IMR-90 (cell line): ENCODE data around the gene B4GALNT2. TPM values are rescaled to one million over a fixed set of nuclear protein-coding genes. Genes with fewer than 3 reads are reported as not detected.

Source experiments
- ATAC-seq: fragments of 200-7000 bp; cut with Tn5 transposase; 2 replicates; pipeline ENCODE4 v1.9.1; 2020; ENCODE audit warnings: low read depth, mild to moderate bottlenecking, moderate library complexity
- BruUV-seq: library from RNA; stranded (reverse); fragments of 400-500 nt; replicated peaks from 2 replicates; lab custom pipeline; 2021; lab: Mats Ljungman, UMichigan
- CTCF ChIA-PET: fragments of 300-600 bp; formaldehyde crosslinking; extraction: SDS; loops from one replicate; lab custom pipeline; 2021; ENCODE audit warnings: antibody characterized with exemption; lab: Yijun Ruan, JAX
- POLR2A ChIA-PET: fragments of 300-600 bp; sonication (Branson Sonifier 250); formaldehyde crosslinking; loops from one replicate; lab custom pipeline; 2022; ENCODE audit warnings: antibody characterized with exemption; ENCODE audit not compliant: unreplicated experiment; lab: Charles Lee
- DNase-seq: peaks from one replicate; pipeline ENCODE4 v3.0.0; 2013
- H2AFZ ChIP-seq: replicated peaks from 2 replicates; pipeline ENCODE3; 2013; ENCODE audit warnings: low read length, mild to moderate bottlenecking; ENCODE audit not compliant: poor library complexity
- H2AK5ac ChIP-seq: 2 replicates; pipeline ENCODE4 v1.6.1; 2013; ENCODE audit warnings: low read depth, low read length, inconsistent platforms
- H2AK9ac ChIP-seq: replicated peaks from 2 replicates; pipeline ENCODE3; 2013; ENCODE audit warnings: mild to moderate bottlenecking, low read depth, low read length, moderate library complexity; ENCODE audit not compliant: poor library complexity
- H2BK120ac ChIP-seq: 2 replicates; pipeline ENCODE4 v1.6.1; 2013; ENCODE audit warnings: low read depth, low read length, inconsistent platforms
- H2BK15ac ChIP-seq: 3 replicates; pipeline ENCODE4 v1.6.1; 2013; ENCODE audit warnings: low read depth, low read length, inconsistent platforms
- H2BK20ac ChIP-seq: 2 replicates; pipeline ENCODE4 v1.6.1; 2013; ENCODE audit warnings: low read depth, mild to moderate bottlenecking, inconsistent platforms, low read length, moderate library complexity
- H2BK5ac ChIP-seq: 2 replicates; pipeline ENCODE4 v1.6.1; 2013; ENCODE audit warnings: mild to moderate bottlenecking, low read depth, low read length, inconsistent platforms; ENCODE audit not compliant: poor library complexity, severe bottlenecking
- H3K14ac ChIP-seq: replicated peaks from 2 replicates; pipeline ENCODE4 v1.6.1; 2013; ENCODE audit warnings: low read depth, low read length, inconsistent platforms
- H3K18ac ChIP-seq: 2 replicates; pipeline ENCODE4 v1.6.1; 2013; ENCODE audit warnings: low read depth, low read length, control low read depth
- H3K23ac ChIP-seq: 2 replicates; pipeline ENCODE4 v1.6.1; 2013; ENCODE audit warnings: low read depth, low read length, inconsistent platforms
- H3K27ac ChIP-seq: 2 replicates; pipeline ENCODE4 v1.5.1; 2013; ENCODE audit warnings: mild to moderate bottlenecking, control low read depth, low read length; ENCODE audit not compliant: insufficient read depth
- H3K27me3 ChIP-seq: 2 replicates; pipeline ENCODE4 v1.6.1; 2013; ENCODE audit warnings: low read length; ENCODE audit not compliant: control insufficient read depth, insufficient read depth
- H3K36me3 ChIP-seq: 2 replicates; pipeline ENCODE4 v1.6.1; 2013; ENCODE audit warnings: low read length, mixed read lengths; ENCODE audit not compliant: control insufficient read depth, insufficient read depth
- H3K4ac ChIP-seq: 2 replicates; pipeline ENCODE4 v1.6.1; 2013; ENCODE audit warnings: low read depth, low read length, inconsistent platforms
- H3K4me1 ChIP-seq: 2 replicates; pipeline ENCODE4 v1.6.1; 2013; ENCODE audit warnings: low read length, mixed read lengths; ENCODE audit not compliant: control insufficient read depth, insufficient read depth
- H3K4me2 ChIP-seq: 2 replicates; pipeline ENCODE4 v1.6.1; 2013; ENCODE audit warnings: low read depth, mild to moderate bottlenecking, control low read depth, low read length, moderate library complexity
- H3K4me3 ChIP-seq: 2 replicates; pipeline ENCODE4 v1.5.1; 2013; ENCODE audit warnings: low read depth, mild to moderate bottlenecking, control low read depth, low read length, moderate library complexity; ENCODE audit not compliant: insufficient read depth
- H3K56ac ChIP-seq: 2 replicates; pipeline ENCODE4 v1.6.1; 2013; ENCODE audit warnings: low read length, inconsistent platforms; ENCODE audit not compliant: insufficient read depth; ENCODE audit errors: extremely low read depth
- H3K79me1 ChIP-seq, 2 experiments: 2 replicates each; pipeline ENCODE4 v1.6.1; 2013; ENCODE audit warnings: low read length in 2 of 2, inconsistent platforms in 1 of 2, low read depth in 1 of 2
- H3K9ac ChIP-seq: 2 replicates; pipeline ENCODE4 v1.6.1; 2013; ENCODE audit warnings: low read depth, low read length, control low read depth
- H3K9me1 ChIP-seq: 2 replicates; pipeline ENCODE4 v1.6.1; 2013; ENCODE audit warnings: low read length, inconsistent platforms; ENCODE audit not compliant: insufficient read depth
- H3K9me3 ChIP-seq: 2 replicates; pipeline ENCODE4 v1.6.1; 2013; ENCODE audit warnings: low read length; ENCODE audit not compliant: control insufficient read depth, insufficient read depth
- H4K20me1 ChIP-seq: 2 replicates; pipeline ENCODE4 v1.6.1; 2013; ENCODE audit warnings: low read length, inconsistent platforms; ENCODE audit not compliant: insufficient read depth
- H4K5ac ChIP-seq: 2 replicates; pipeline ENCODE4 v1.6.1; 2013; ENCODE audit warnings: mild to moderate bottlenecking, low read depth, low read length, control low read depth
- H4K8ac ChIP-seq, 2 experiments: 2 replicates each; pipeline ENCODE4 v1.6.1; 2013; ENCODE audit warnings: low read depth in 2 of 2, low read length in 2 of 2, control low read depth in 1 of 2, inconsistent platforms in 1 of 2
- H4K91ac ChIP-seq: 2 replicates; pipeline ENCODE4 v1.6.1; 2013; ENCODE audit warnings: low read depth, low read length, inconsistent platforms; ENCODE audit not compliant: insufficient read depth
- BHLHE40 ChIP-seq: fragments of 150-350 bp; IDR thresholded peaks from 2 replicates; pipeline ENCODE4 v1.6.1; 2016; ENCODE audit warnings: mild to moderate bottlenecking, low read depth, low read length
- CEBPB ChIP-seq: IDR thresholded peaks from 2 replicates; pipeline ENCODE4 v1.6.1; 2012; ENCODE audit warnings: low read depth, low read length, improper control_type of control experiment
- CHD1 ChIP-seq: IDR thresholded peaks from 2 replicates; pipeline ENCODE4 v1.6.1; 2012; ENCODE audit warnings: low read depth, low read length, improper control_type of control experiment
- FOS ChIP-seq: fragments of 150-350 bp; IDR thresholded peaks from 2 replicates; pipeline ENCODE4 v1.6.1; 2016; ENCODE audit warnings: low read depth, low read length
- MAFK ChIP-seq: IDR thresholded peaks from 2 replicates; pipeline ENCODE4 v1.6.1; 2012; ENCODE audit warnings: low read depth, low read length, improper control_type of control experiment
- MAZ ChIP-seq: IDR thresholded peaks from 2 replicates; pipeline ENCODE4 v1.6.1; 2012; ENCODE audit warnings: low read depth, mild to moderate bottlenecking, low read length, improper control_type of control experiment, moderate library complexity, borderline replicate concordance
- MXI1 ChIP-seq: IDR thresholded peaks from 2 replicates; pipeline ENCODE4 v1.6.1; 2012; ENCODE audit warnings: low read depth, mild to moderate bottlenecking, low read length, moderate library complexity, borderline replicate concordance
- NFE2L2 ChIP-seq: fragments of 150-350 bp; IDR thresholded peaks from 2 replicates; pipeline ENCODE4 v1.6.1; 2016; ENCODE audit warnings: low read depth, mild to moderate bottlenecking, low read length
- POLR2A ChIP-seq: IDR thresholded peaks from 2 replicates; pipeline ENCODE4 v1.6.1; 2012; ENCODE audit warnings: mild to moderate bottlenecking, low read depth, low read length
- RCOR1 ChIP-seq: IDR thresholded peaks from 2 replicates; pipeline ENCODE4 v1.6.1; 2012; ENCODE audit warnings: mild to moderate bottlenecking, low read length, improper control_type of control experiment; ENCODE audit not compliant: insufficient replicate concordance
- RFX5 ChIP-seq: IDR thresholded peaks from 2 replicates; pipeline ENCODE4 v1.8.0; 2012; ENCODE audit warnings: low read depth, mild to moderate bottlenecking, low read length, moderate library complexity
- SMC3 ChIP-seq: fragments of 150-350 bp; IDR thresholded peaks from 2 replicates; pipeline ENCODE4 v1.6.1; 2016; ENCODE audit warnings: low read depth, mild to moderate bottlenecking, antibody characterized with exemption, low read length, moderate library complexity
- WGBS, 2 experiments: methylation state at CpG; one replicate each; pipeline versions ENCODE4 v1.1.5 to v1.1.7; 2013; ENCODE audit warnings: missing lambda C conversion rate in 2 of 2; ENCODE audit not compliant: insufficient read length in 1 of 2; ENCODE audit errors: extremely low coverage in 2 of 2; 5-methylcytosine and 5-hydroxymethylcytosine counted together
- dilution Hi-C: fragments of 300-500 bp; cut with HindIII; formaldehyde crosslinking; loops from one replicate; pipeline ENCODE4 v1.14.3; 2018; ENCODE audit warnings: low sequenced_read_pairs; ENCODE audit not compliant: unreplicated experiment
- in situ Hi-C: fragments of 300-500 bp; cut with MboI; formaldehyde crosslinking; loops from 3 replicates; pipeline ENCODE4 v1.14.3; 2019; ENCODE audit warnings: low sequenced_read_pairs, inconsistent platforms, mixed read lengths
- intact Hi-C: fragments of 100-400 bp; cut with micrococcal nuclease; formaldehyde crosslinking; loops from 2 replicates; pipeline ENCODE4 v1.10.0; 2022
- polyA plus RNA-seq, 3 experiments: library from polyadenylated mRNA; depleted of rRNA; stranded (reverse); fragments of >200 nt; gene quantifications; 2 replicates each; pipeline ENCODE4 v1.2.3, GENCODE V29; 2012; ENCODE audit warnings: low replicate concordance in 1 of 3
- total RNA-seq: library from RNA; depleted of rRNA; stranded (reverse); fragments of >200 nt; gene quantifications from 2 replicates; pipeline ENCODE4 v1.2.3, GENCODE V29; 2012
- TF ChIP-seq, protein P1 (sequence below): fragments of 150-350 bp; IDR thresholded peaks from 2 replicates; pipeline ENCODE4 v1.6.1; 2016; ENCODE audit warnings: low read depth, mild to moderate bottlenecking, low read length, moderate library complexity, borderline replicate concordance
- TF ChIP-seq, protein P2 (sequence below): conservative IDR thresholded peaks from 2 replicates; pipeline ENCODE4 v1.5.1; 2012; ENCODE audit warnings: mild to moderate bottlenecking, low read depth, low read length, improper control_type of control experiment
- TF ChIP-seq, protein P3 (sequence below): fragments of 150-350 bp; IDR thresholded peaks from 2 replicates; pipeline ENCODE4 v1.6.1; 2017; ENCODE audit warnings: mild to moderate bottlenecking, antibody characterized with exemption, low read length, low read depth

The B4GALNT2 gene
- total and polyA plus RNA-seq, 2 of the 4 experiments (the other 2 are of a cell fraction) = not detected

DNA sequence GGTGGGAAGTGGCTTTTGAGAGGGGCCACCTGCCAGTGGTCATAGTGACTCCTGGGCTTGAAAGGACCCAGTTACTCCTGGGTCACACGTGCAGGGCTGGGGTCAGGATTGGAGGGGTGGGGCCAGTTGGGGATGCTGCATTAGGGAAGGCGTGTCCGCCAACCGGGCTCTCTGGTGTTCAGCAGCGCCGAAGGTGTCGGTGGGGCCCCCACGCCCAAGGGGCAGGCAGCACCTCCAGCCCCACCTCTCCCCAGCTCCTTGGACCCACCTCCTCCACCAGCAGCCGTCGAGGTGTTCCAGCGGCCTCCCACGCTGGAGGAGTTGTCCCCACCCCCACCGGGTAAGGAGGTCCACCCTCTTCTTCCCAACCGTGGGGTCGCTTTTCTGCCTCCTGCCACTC lies 87.4 kb downstream of the B4GALNT2 start:
- DNase-seq (no peak), ATAC-seq (no peak)
- H2BK5ac ChIP-seq = no peak overlapping the region
- no peak overlapping the region for H2AFZ ChIP-seq
- H3K23ac ChIP-seq = no peak overlapping the region
- in situ Hi-C loops = no loop called here
- H3K18ac ChIP-seq = no peak overlapping the region
- H3K4me3 ChIP-seq = no peak overlapping the region
- no peak overlapping the region for H3K27ac ChIP-seq
- no peak overlapping the region for H4K8ac ChIP-seq
- H3K56ac ChIP-seq = no peak overlapping the region
- no peak overlapping the region for H3K14ac ChIP-seq
- ChIA-PET CTCF (no interaction called here), POLR2A (no interaction called here)
- dilution Hi-C loops = no loop called here
- H3K9me3 ChIP-seq = no peaks in the 10 kb centered on the region
- H2AK9ac ChIP-seq = no peak overlapping the region
- BruUV-seq = no TSS peak
- H3K79me1 ChIP-seq = no peaks in the 10 kb centered on the region
- no peak overlapping the region for H2AK5ac ChIP-seq
- H4K91ac ChIP-seq = no peak overlapping the region
- H2BK15ac ChIP-seq = no peak overlapping the region
- no peak overlapping the region for H3K9ac ChIP-seq
- no CpG with 5 or more reads among the region's 15 CpGs for WGBS, 2 experiments
- no peaks in the 10 kb centered on the region; the same call in 1 of the 2 replicates for H3K4me1 ChIP-seq
- no peaks in the 10 kb centered on the region for H3K36me3 ChIP-seq
- intact Hi-C loops = no loop called here
- peaks cover 30% of the 10 kb centered on the region for H3K27me3 ChIP-seq
- H4K5ac ChIP-seq = no peak overlapping the region
- H2BK120ac ChIP-seq = no peak overlapping the region
- H4K20me1 ChIP-seq = no peaks in the 10 kb centered on the region
- H2BK20ac ChIP-seq = no peak overlapping the region
- H3K4ac ChIP-seq = no peak overlapping the region
- no peak for TF ChIP-seq CEBPB
- TF ChIP-seq NFE2L2 = no peak
- TF ChIP-seq, protein P1, sequence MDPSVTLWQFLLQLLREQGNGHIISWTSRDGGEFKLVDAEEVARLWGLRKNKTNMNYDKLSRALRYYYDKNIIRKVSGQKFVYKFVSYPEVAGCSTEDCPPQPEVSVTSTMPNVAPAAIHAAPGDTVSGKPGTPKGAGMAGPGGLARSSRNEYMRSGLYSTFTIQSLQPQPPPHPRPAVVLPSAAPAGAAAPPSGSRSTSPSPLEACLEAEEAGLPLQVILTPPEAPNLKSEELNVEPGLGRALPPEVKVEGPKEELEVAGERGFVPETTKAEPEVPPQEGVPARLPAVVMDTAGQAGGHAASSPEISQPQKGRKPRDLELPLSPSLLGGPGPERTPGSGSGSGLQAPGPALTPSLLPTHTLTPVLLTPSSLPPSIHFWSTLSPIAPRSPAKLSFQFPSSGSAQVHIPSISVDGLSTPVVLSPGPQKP = no peak
- no peak for TF ChIP-seq MXI1
- no peak for TF ChIP-seq MAZ
- no peak for TF ChIP-seq CHD1
- TF ChIP-seq POLR2A = no peak
- TF ChIP-seq RCOR1 = no peak
- TF ChIP-seq SMC3 = no peak
- TF ChIP-seq, protein P2, sequence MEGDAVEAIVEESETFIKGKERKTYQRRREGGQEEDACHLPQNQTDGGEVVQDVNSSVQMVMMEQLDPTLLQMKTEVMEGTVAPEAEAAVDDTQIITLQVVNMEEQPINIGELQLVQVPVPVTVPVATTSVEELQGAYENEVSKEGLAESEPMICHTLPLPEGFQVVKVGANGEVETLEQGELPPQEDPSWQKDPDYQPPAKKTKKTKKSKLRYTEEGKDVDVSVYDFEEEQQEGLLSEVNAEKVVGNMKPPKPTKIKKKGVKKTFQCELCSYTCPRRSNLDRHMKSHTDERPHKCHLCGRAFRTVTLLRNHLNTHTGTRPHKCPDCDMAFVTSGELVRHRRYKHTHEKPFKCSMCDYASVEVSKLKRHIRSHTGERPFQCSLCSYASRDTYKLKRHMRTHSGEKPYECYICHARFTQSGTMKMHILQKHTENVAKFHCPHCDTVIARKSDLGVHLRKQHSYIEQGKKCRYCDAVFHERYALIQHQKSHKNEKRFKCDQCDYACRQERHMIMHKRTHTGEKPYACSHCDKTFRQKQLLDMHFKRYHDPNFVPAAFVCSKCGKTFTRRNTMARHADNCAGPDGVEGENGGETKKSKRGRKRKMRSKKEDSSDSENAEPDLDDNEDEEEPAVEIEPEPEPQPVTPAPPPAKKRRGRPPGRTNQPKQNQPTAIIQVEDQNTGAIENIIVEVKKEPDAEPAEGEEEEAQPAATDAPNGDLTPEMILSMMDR = no peak
- TF ChIP-seq, protein P3, sequence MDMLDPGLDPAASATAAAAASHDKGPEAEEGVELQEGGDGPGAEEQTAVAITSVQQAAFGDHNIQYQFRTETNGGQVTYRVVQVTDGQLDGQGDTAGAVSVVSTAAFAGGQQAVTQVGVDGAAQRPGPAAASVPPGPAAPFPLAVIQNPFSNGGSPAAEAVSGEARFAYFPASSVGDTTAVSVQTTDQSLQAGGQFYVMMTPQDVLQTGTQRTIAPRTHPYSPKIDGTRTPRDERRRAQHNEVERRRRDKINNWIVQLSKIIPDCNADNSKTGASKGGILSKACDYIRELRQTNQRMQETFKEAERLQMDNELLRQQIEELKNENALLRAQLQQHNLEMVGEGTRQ = no peak
- TF ChIP-seq RFX5 = no peak
- TF ChIP-seq MAFK = no peak
- TF ChIP-seq FOS = no peak
- TF ChIP-seq BHLHE40 = no peak
- no peak overlapping the region for H3K4me2 ChIP-seq
- H3K9me1 ChIP-seq = no peaks in the 10 kb centered on the region
